Liver (tissue), 3 donors: ENCODE results near the gene PTRH1.

Source experiments
- CTCF ChIP-seq: fragments of 150-350 bp; IDR thresholded peaks from 2 replicates; pipeline ENCODE4 v1.5.1; 2017; ENCODE audit warnings: improper control_type of control experiment, low read depth, low read length; ENCODE audit not compliant: missing input control
- EGR1 ChIP-seq, 2 donors: IDR thresholded peaks; 2 replicates each; pipeline ENCODE4 v1.6.1; 2016 to 2018; ENCODE audit warnings: antibody characterized with exemption in 2 of 2, low read depth in 2 of 2
- MAX ChIP-seq: IDR thresholded peaks from 2 replicates; pipeline ENCODE4 v1.6.1; 2016; ENCODE audit warnings: antibody characterized with exemption
- YY1 ChIP-seq: IDR thresholded peaks from 2 replicates; pipeline ENCODE4 v1.6.1; 2016; ENCODE audit warnings: antibody characterized with exemption, mild to moderate bottlenecking
- donor health status: healthy.
- donor health status: healthy.

- TF ChIP-seq MAX (no peak), EGR1 (IDR thresholded peaks at IDR 0.05; ENCODE audit: low read depth in 2 of 2) (no peak), CTCF (no peak), YY1 (no peak)
These were observed 7.5 kb upstream of the PTRH1 start for GRCh38 chr9:127723013-127723412.
